Heart right ventricle (tissue), 16 donors: ENCODE data around the gene RAG1. TPM values are rescaled to one million over a fixed set of nuclear protein-coding genes. Genes with fewer than 3 reads are reported as not detected.

ENCODE experiments used
- ATAC-seq, 8 donors: fragments of 200-7000 bp; cut with Tn5 transposase; one replicate each; pipeline ENCODE4 v1.9.1; 2020; ENCODE audit warnings: mild to moderate bottlenecking in 8 of 8, moderate library complexity in 8 of 8, moderate number of reproducible peaks in 1 of 8
- DNase-seq, 2 donors: peaks; one replicate each; pipeline ENCODE4 v3.0.0-alpha.2; 2020
- H3K27ac ChIP-seq, 10 donors: fragments of 200-600 bp; sonication (generic) in 2 of 10; one replicate each; pipeline versions ENCODE4 v1.5.0 to v1.8.0; 2020 to 2022; ENCODE audit warnings: mild to moderate bottlenecking in 3 of 10
- H3K27me3 ChIP-seq, 7 donors: fragments of 200-600 bp; one replicate each; pipeline ENCODE4 v1.8.0; 2021 to 2022; ENCODE audit warnings: mild to moderate bottlenecking in 2 of 7
- H3K36me3 ChIP-seq, 9 donors: fragments of 200-600 bp; sonication (generic) in 1 of 9; one replicate each; pipeline versions ENCODE4 v1.5.0 to v1.8.0; 2020 to 2022; ENCODE audit warnings: mild to moderate bottlenecking in 2 of 9
- H3K4me1 ChIP-seq, 9 donors: fragments of 200-600 bp; sonication (generic) in 1 of 9; one replicate each; pipeline versions ENCODE4 v1.5.0 to v1.8.0; 2020 to 2022; ENCODE audit warnings: mild to moderate bottlenecking in 4 of 9
- H3K4me3 ChIP-seq, 10 donors: fragments of 200-600 bp; sonication (generic) in 2 of 10; one replicate each; pipeline versions ENCODE4 v1.5.0 to v1.8.0; 2020 to 2022; ENCODE audit warnings: mild to moderate bottlenecking in 7 of 10, moderate library complexity in 2 of 10
- H3K9me3 ChIP-seq, 11 donors: fragments of 200-600 bp in 10 of 11; sonication (generic) in 2 of 11; one replicate each; pipeline versions ENCODE4 v1.5.0 to v1.8.0; 2013 to 2022; ENCODE audit warnings: mild to moderate bottlenecking in 2 of 11, control low read depth in 1 of 11, moderate library complexity in 1 of 11
- CTCF ChIP-seq, 9 donors: fragments of 200-600 bp; sonication (generic) in 2 of 9; IDR thresholded peaks; one replicate each; pipeline versions ENCODE4 v1.5.0 to v1.8.0; 2021 to 2022; ENCODE audit warnings: antibody characterized with exemption in 9 of 9, mild to moderate bottlenecking in 5 of 9, moderate library complexity in 1 of 9
- WGBS, 2 donors: extraction: QIAGEN DNeasy Blood & Tissue Kit; methylation state at CpG; one replicate each; pipeline ENCODE4 v1.1.7; 2013; ENCODE audit warnings: inconsistent platforms in 1 of 2; 5-methylcytosine and 5-hydroxymethylcytosine counted together
- intact Hi-C, 10 donors: fragments of 100-400 bp; cut with DNase I; formaldehyde crosslinking; loops; one replicate each; pipeline versions ENCODE4 v1.11.1 to v1.14.2; 2022
- polyA plus RNA-seq, 2 donors: library from polyadenylated mRNA; stranded (reverse); fragments of 200-250 nt; gene quantifications; one replicate each; pipeline ENCODE4 v1.2.3, GENCODE V29; 2013
- total RNA-seq, 10 donors: library from RNA; stranded (reverse); fragmentation: NEBNext Ultra II Directional in 3 of 10; extraction: Animal tissue kit (Norgen Biotek cat#: 25700) in 3 of 10; gene quantifications; one replicate each; pipeline versions ENCODE4 v1.2.1 to v1.2.4, GENCODE V29; 2021 to 2023
- donor health status: Arrhythmogenic right ventricular cardiomyopathy.
- donor health status: ischemic (EF 13 %, LVEDD 7.1; RV severe dilation, severe dysfunction).
- donor health status: healthy with polysubstance abuse.
- donor health status: DM: no; HTN: yes; CAD: no.
- donor health status: DM: no; HTN: no; CAD: no.
- donor health status: ischemic (EF 25% LVEDD 6.9; RV normal size, moderate dysfunction).
- donor health status: ischemic (EF 25% LVEDD 5.7; RV mildly dilated, moderate dysfunction).
- donor health status: healthy.
- donor health status: DM: yes; HTN: yes; CAD: no.
- donor health status: Ischemic cardiomyopathy.
- donor health status: ischemic (EF 35%, LVEDD 5.7; RV mildly dilated, moderate dysfunction).
- donor health status: nonischemic (EF 11% LVEDD 7.7; RV severe dilation, severe dysfunction).
- donor health status: DM: yes; HTN: yes; CAD: no.
- donor health status: PGD.
- donor health status: ischemic (EF 29% LVEDD 5.4; RV normal size, mild dysfunction).
- donor health status: nonischemic (EF 23%, LVEDD 6.1; RV moderate dilation, normal function).

Gene RAG1
- total and polyA plus RNA-seq, 12 donors, result 0.26 to 2.1 (median 1.2) TPM

- DNase-seq (no peak), ATAC-seq (no peak)
- 93 to 95% methylated on average over 4 of the region's 4 CpGs for WGBS, 2 donors
- Histone ChIP-seq H3K9me3 (no peaks in the 10 kb centered on the region), H3K27ac (no peak overlapping the region), H3K27me3 (peaks cover 0 to 5% (median 0%) of the 10 kb centered on the region in 7 donors), H3K4me1 (peaks cover 0 to 5% (median 0%) of the 10 kb centered on the region in 9 donors), H3K4me3 (no peak overlapping the region), H3K36me3 (no peaks in the 10 kb centered on the region)
- intact Hi-C loops, result loop anchor here in 7 of 10 donors (2.0 to 10.0 kb wide), 6 partner anchors 56 to 181 kb away; no protein-coding TSS in a partner anchor
- no peak for TF ChIP-seq CTCF (IDR thresholded peaks at IDR 0.05)
Observed at GRCh38 chr11:36566407-36567053, 1.3 kb upstream of the RAG1 start.

DNA sequence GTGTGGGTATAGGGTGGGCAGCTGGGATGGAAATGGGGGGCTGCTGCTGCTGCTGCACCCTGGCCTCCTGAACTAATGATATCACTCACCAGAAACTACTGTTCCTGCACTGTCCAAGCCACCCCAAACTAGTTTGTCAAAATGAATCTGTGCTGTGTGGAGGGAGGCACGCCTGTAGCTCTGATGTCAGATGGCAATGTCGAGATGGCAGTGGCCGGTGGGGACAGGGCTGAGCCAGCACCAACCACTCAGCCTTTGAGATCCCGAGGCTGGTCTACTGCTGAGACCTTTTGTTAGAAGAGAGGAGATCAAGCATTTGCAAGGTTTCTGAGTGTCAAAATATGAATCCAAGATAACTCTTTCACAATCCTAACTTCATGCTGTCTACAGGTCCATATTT is 1.3 kb downstream of the RAG1 start:
- 91 to 94% methylated on average over 4 of the region's 4 CpGs for WGBS, 2 donors

GRCh38 chr11:36574486-36574885 is 6.7 kb downstream of the RAG1 start:
- H3K27me3 ChIP-seq, result no peaks in the 10 kb centered on the region
- H3K9me3 ChIP-seq, result no peaks in the 10 kb centered on the region
- DNase-seq (no peak), ATAC-seq (no peak)
- no peak overlapping the region for H3K27ac ChIP-seq
- intact Hi-C loops, result no loop called here
- H3K4me1 ChIP-seq, result peaks cover 0 to 15% (median 0%) of the 10 kb centered on the region in 9 donors
- TF ChIP-seq CTCF (IDR thresholded peaks at IDR 0.05), result no peak
- H3K4me3 ChIP-seq, result no peak overlapping the region
- H3K36me3 ChIP-seq, result peaks cover 0 to 15% (median 0%) of the 10 kb centered on the region in 9 donors
- WGBS, 2 donors, result 78 to 80% methylated on average over 8 of the region's 8 CpGs

More for the DNA sequence above, 1.3 kb downstream of the RAG1 start:
- DNase-seq, result no peak
- Histone ChIP-seq H3K27ac (no peak overlapping the region), H3K36me3 (peaks cover 0 to 9% (median 0%) of the 10 kb centered on the region in 9 donors), H3K27me3 (peaks cover 0 to 5% (median 0%) of the 10 kb centered on the region in 7 donors), H3K4me3 (no peak overlapping the region), H3K4me1 (peaks cover 0 to 5% (median 0%) of the 10 kb centered on the region in 9 donors), H3K9me3 (no peaks in the 10 kb centered on the region)
- ATAC-seq, result no peak
- no peak for TF ChIP-seq CTCF (IDR thresholded peaks at IDR 0.05)
- intact Hi-C loops, result loop anchor here in 6 of 10 donors (5.0 to 10.0 kb wide), 5 partner anchors 53 to 178 kb away; no protein-coding TSS in a partner anchor

DNA sequence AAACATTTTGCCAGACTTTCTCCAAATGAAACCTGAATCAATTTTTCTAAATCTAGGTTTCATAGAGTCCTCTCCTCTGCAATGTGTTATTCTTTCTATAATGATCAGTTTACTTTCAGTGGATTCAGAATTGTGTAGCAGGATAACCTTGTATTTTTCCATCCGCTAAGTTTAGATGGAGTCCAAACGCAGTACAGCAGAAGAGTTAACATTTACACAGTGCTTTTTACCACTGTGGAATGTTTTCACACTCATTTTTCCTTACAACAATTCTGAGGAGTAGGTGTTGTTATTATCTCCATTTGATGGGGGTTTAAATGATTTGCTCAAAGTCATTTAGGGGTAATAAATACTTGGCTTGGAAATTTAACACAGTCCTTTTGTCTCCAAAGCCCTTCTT is 9.6 kb downstream of the RAG1 start:
- ATAC-seq, result no peak
- no peak overlapping the region for H3K4me3 ChIP-seq
- peaks cover 0 to 8% (median 0%) of the 10 kb centered on the region in 11 donors for H3K9me3 ChIP-seq
- no peak for DNase-seq
- intact Hi-C loops, result no loop called here
- peaks cover 0 to 15% (median 0%) of the 10 kb centered on the region in 9 donors for H3K36me3 ChIP-seq
- peaks cover 0 to 15% (median 0%) of the 10 kb centered on the region in 9 donors for H3K4me1 ChIP-seq
- H3K27me3 ChIP-seq, result no peaks in the 10 kb centered on the region
- H3K27ac ChIP-seq, result no peak overlapping the region
- no peak for TF ChIP-seq CTCF (IDR thresholded peaks at IDR 0.05)
- 76 to 87% methylated on average over 2 of the region's 2 CpGs for WGBS, 2 donors
